ENCODE data around the gene ZMYND8.
"Not testable (repeated sequence)": the region's sequence is repeated elsewhere in the genome, so short reads cannot be mapped to it uniquely, and the experiment has no call there.

DNA sequence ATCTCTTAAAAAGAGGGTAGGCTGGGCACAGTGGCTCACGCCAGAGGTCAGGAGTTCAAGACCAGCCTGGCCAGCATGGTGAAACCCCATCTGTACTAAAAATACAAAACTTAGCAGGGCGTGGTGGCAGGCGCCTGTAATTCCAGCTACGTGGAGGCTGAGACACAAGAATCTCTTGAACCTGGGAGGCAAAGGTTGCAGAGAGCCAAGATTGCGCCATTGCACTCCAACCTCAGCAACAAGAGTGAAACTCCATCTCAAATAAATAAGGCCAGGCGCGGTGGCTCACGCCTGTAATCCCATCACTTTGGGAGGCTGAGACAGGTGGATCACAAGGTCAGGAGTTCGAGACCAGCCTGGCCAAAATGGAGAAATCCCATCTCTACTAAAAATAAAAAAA lies 48.9 kb downstream of the ZMYND8 start:
- not testable (repeated sequence) for TF ChIP-seq EZH2 (IDR thresholded peaks at IDR 0.05; ENCODE audit: borderline replicate concordance, low read length)
- TF ChIP-seq, protein P1, sequence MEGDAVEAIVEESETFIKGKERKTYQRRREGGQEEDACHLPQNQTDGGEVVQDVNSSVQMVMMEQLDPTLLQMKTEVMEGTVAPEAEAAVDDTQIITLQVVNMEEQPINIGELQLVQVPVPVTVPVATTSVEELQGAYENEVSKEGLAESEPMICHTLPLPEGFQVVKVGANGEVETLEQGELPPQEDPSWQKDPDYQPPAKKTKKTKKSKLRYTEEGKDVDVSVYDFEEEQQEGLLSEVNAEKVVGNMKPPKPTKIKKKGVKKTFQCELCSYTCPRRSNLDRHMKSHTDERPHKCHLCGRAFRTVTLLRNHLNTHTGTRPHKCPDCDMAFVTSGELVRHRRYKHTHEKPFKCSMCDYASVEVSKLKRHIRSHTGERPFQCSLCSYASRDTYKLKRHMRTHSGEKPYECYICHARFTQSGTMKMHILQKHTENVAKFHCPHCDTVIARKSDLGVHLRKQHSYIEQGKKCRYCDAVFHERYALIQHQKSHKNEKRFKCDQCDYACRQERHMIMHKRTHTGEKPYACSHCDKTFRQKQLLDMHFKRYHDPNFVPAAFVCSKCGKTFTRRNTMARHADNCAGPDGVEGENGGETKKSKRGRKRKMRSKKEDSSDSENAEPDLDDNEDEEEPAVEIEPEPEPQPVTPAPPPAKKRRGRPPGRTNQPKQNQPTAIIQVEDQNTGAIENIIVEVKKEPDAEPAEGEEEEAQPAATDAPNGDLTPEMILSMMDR (IDR thresholded peaks at IDR 0.05; ENCODE audit: low read length): not testable (repeated sequence)

Data from OCI-LY1 (cell line).